SU-DHL-6 (cell line): ENCODE measurements around the gene CDK5R2.

Experiments
- CTCF ChIP-seq: fragments of 200-600 bp; sonication (generic); IDR thresholded peaks from one replicate; pipeline ENCODE4 v1.5.1; 2017; ENCODE audit warnings: antibody characterized with exemption, mild to moderate bottlenecking, low read length, moderate library complexity; ENCODE audit not compliant: insufficient read depth, poor library complexity, severe bottlenecking
- EZH2phosphoT487 ChIP-seq: fragments of 200-600 bp; sonication (generic), shearing (Covaris generic); conservative IDR thresholded peaks from 2 replicates; pipeline ENCODE4 v1.6.1; 2018; ENCODE audit warnings: mild to moderate bottlenecking, antibody characterized with exemption, low read length, moderate library complexity, mixed read lengths

GRCh38 chr2:218996937-218997336 is 37.5 kb downstream of the CDK5R2 start:
- TF ChIP-seq CTCF (no peak), EZH2phosphoT487 (no peak)
